ENCODE data around the gene IL12RB1.

IL12RB1 gene

GRCh38 chr19:18085702-18086457 is 854 bp downstream of the IL12RB1 start:
- DNase-seq, result no peak

DNA sequence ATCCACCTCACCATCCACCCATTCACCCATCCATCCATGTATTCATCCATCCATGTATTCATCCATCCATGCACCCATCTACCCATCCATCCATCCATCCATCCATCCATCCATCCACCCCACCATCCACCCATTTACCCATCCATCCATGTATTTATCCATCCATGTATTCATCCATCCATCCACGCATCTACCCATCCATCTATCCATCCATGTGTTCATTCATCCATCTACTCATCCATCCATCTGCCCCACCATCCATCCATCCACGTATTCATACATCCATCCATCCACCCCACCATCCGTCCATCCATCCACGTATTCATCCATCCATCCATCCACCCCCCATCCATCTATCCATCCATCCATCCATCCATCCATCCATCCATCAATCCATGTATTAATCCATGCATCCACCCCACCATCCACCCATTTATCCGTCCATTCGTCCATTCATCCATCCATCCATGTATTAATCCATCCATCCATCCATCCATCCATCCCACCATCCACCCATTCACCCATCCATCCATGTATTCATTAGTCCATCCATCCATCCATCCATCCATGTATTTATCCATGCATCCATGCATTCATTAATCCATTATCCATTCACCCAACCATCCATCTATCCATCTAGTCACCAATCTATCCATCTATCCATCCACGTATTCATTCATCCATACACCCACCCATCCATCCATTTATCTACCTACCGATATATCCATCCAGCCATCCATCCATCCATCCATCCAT is 2.6 kb downstream of the IL12RB1 start:
- DNase-seq, result no peak

- no peak for DNase-seq
Observed at GRCh38 chr19:18074192-18074591, 12.5 kb downstream of the IL12RB1 start.

- no peak for DNase-seq
Observed at GRCh38 chr19:18073197-18073596, 13.5 kb downstream of the IL12RB1 start.

DNA sequence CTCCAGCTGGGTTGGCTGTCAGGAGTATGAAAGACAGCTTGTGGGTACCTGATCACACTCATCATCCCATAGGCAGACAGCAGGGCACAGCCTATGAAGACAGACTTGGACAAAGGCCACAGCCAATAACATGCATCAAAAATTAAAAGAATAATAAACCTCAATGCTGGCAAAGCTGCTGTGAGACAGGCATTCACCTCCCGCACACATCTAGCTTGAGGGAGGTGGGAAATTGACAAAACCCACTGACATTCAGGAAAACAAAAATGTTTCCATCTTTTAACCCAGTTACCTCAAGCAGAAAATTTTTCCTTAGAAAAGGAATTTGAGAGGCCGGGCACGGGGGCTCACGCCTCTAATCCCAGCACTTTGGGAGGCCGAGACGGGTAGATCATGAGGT is 14.4 kb downstream of the IL12RB1 start:
- DNase-seq, result no peak

- no peak for DNase-seq
Observed at GRCh38 chr19:18070181-18070580, 16.6 kb downstream of the IL12RB1 start.

GRCh38 chr19:18069383-18069782 is 17.4 kb downstream of the IL12RB1 start:
- no peak for DNase-seq

GRCh38 chr19:18068395-18068794 is 18.3 kb downstream of the IL12RB1 start:
- DNase-seq, result no peak

GRCh38 chr19:18065173-18065495 is 21.6 kb downstream of the IL12RB1 start:
- no peak for DNase-seq

GRCh38 chr19:18063463-18063862 is 23.3 kb downstream of the IL12RB1 start:
- DNase-seq, result peak; percentile 44

DNA sequence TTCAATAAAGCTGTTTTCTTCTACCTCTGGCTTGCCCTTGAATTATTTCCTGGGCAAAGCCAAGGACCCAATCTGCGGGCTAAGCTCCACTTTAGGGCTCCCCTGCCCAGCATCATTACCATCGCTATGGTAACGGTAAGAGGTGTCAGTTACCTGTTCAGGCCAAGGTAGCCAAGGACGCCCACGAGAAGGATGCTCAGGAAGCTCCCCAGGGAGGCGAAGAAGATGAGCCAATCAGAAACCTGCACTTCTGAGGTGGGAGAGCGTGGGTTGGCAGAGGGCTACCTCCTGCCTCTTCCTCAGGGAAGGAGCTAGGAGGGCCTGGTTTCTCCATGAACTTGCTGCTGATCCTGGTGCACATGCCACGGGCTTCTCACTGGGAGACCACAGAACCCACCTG is 24.7 kb downstream of the IL12RB1 start:
- no peak for DNase-seq

DNA sequence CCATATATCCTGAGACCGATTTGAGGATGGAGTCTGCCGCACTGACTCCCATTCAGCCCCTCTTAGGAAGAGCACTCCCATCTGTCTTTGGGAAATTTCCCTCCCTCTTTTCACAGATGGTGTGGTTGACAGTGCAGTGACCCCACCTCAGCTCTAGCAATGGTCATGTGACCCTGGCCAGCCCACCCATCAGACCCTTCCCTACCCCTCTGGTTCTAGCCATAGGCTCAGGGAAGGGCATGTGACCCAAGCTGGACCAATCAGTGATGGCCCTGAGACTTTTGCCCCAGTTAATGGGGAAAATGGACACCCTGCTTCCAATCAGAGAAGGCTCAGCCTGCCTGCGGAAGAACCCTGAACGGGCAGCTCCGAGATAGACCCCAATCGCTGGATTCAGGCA is 26.3 kb downstream of the IL12RB1 start:
- no peak for DNase-seq

DNA sequence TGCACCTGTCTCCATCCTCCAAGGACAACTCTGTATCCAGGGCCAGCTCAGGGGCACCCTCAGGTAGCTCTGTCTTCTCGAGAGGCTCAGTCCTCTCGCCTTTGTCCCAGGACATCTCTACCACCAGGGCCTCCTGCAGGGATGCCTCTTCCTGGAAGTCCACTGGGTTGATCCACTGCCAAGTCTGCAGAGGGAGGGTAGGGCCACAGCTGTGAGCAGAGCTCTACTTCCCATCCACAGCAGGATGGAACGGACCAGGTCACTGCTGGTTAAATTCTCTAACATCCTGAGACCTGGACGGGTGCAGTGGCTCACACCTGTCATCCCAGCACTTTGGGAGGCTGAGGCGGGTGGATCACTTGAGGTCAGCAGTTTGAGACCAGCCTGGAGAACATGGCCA is 26.8 kb downstream of the IL12RB1 start:
- no peak for DNase-seq

GRCh38 chr19:18059297-18059696 is 27.4 kb downstream of the IL12RB1 start:
- DNase-seq, result no peak

GRCh38 chr19:18058208-18059009 is 28.3 kb downstream of the IL12RB1 start:
- DNase-seq, result peak; percentile 83

- no peak for DNase-seq
Observed at GRCh38 chr19:18057557-18057956, 29.2 kb downstream of the IL12RB1 start.

GRCh38 chr19:18055967-18056366 is 30.8 kb downstream of the IL12RB1 start:
- no peak for DNase-seq

GRCh38 chr19:18053576-18054219 is 33.0 kb downstream of the IL12RB1 start:
- no peak for DNase-seq

- no peak for DNase-seq
Observed at GRCh38 chr19:18051887-18052286, 34.8 kb downstream of the IL12RB1 start.

DNA sequence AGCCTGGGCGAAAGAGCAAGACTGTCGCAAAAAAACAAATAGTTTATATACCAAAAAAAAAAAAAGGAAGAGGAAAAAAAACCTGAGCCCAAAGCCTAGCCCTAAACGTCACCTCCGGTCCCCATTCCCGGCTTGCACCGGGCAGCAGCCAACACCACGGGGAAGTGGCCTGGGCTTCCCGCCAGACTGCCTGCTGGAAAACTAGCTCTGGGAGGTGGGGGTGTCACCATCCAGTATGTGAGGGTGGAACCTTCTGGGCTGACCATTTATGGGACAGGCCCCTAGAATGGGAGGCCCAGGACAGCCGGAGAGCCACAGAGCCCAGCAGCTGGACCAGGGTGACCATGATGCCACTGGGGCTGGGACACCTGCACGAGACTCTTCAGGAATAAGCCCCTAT is 37.3 kb downstream of the IL12RB1 start:
- no peak for DNase-seq

DNA sequence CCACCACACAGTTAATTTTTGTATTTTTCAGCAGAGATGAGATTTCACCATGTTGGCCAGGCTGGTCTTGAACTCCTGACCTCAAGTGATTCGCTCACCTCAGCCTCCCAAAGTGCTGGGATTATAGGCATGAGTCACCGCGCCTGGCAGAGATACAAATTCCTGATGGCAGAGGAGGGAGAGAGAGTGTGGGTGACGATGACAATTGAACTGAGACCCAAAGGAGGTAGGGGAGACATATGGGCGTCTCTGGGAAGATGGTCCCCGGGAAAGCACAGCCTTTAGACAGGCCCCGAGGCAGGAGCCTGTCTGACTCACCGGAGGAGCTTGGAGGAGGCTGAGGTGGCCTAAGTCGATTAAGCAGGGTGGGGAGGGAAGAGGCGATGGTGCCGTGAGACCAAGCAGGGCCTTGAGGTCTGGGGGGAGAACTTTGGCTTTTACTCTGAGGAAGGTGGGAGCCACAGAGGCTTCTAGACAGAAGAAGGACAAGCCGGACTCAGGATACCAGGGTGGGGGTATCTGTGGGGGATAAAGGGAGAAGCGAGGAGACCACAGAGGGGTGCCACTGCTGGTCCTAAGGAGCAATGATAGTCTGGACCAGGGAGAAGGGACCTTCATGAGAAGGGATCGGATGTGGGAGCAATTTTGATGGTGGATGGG is 40.5 kb downstream of the IL12RB1 start:
- peak; percentile 34 for DNase-seq

GRCh38 chr19:18045307-18046050 is 41.3 kb downstream of the IL12RB1 start:
- no peak for DNase-seq
